Stimulated activated naive CD8-positive, alpha-beta T cell treated with anti-CD3 and anti-CD28 coated beads, Interleukin-15, amount 100 ng/mL, for 72 hours (primary cell): Measurements from ENCODE around the gene LMTK2.

Experiments used
- ATAC-seq: fragments of 150-1000 bp; cut with Tn5 transposase; 2 replicates; pipeline ENCODE4 v1.10.0; 2021; ENCODE audit warnings: mild to moderate bottlenecking, moderate library complexity
- DNase-seq, 2 donors: peaks; one replicate each; pipeline ENCODE4 v3.0.0; 2021 to 2022
- H3K27ac Mint-ChIP-seq, 2 donors: one replicate each; pipeline ENCODE4 v1.8.0; 2022; ENCODE audit warnings: mild to moderate bottlenecking in 2 of 2, mixed read lengths in 2 of 2, moderate library complexity in 2 of 2
- H3K27me3 Mint-ChIP-seq: one replicate; pipeline ENCODE4 v1.8.0; 2022; ENCODE audit warnings: mixed read lengths
- H3K4me1 Mint-ChIP-seq: one replicate; pipeline ENCODE4 v1.8.0; 2022; ENCODE audit warnings: mild to moderate bottlenecking, mixed read lengths
- H3K4me3 Mint-ChIP-seq, 2 donors: one replicate each; pipeline ENCODE4 v1.8.0; 2022; ENCODE audit warnings: mild to moderate bottlenecking in 2 of 2, mixed read lengths in 2 of 2, moderate library complexity in 1 of 2
- H3K9me3 Mint-ChIP-seq, 2 donors: one replicate each; pipeline ENCODE4 v1.8.0; 2022; ENCODE audit warnings: mixed read lengths in 2 of 2

LMTK2 gene

GRCh38 chr7:98233219-98234070 lies 126.8 kb downstream of the LMTK2 start:
- Mint-ChIP-seq H3K27ac (peak overlapping the region in 1 of 2 donors; percentile 52), H3K27me3 (no peaks in the 10 kb centered on the region), H3K9me3 (no peaks in the 10 kb centered on the region), H3K4me3 (no peak overlapping the region), H3K4me1 (no peaks in the 10 kb centered on the region)
- DNase-seq (no peak), ATAC-seq (no peak)

GRCh38 chr7:98234429-98235147 lies 127.9 kb downstream of the LMTK2 start:
- Mint-ChIP-seq H3K27ac (no peak overlapping the region), H3K9me3 (no peaks in the 10 kb centered on the region), H3K4me3 (no peak overlapping the region)

GRCh38 chr7:98235901-98236300 lies 129.2 kb downstream of the LMTK2 start:
- no peak overlapping the region for H3K27ac Mint-ChIP-seq
- ATAC-seq: no peak
- no peaks in the 10 kb centered on the region for H3K9me3 Mint-ChIP-seq
- DNase-seq: no peak
- no peaks in the 10 kb centered on the region for H3K27me3 Mint-ChIP-seq
- H3K4me1 Mint-ChIP-seq: no peaks in the 10 kb centered on the region
- H3K4me3 Mint-ChIP-seq: no peak overlapping the region

More at GRCh38 chr7:98234429-98235147, 127.9 kb downstream of the LMTK2 start:
- H3K4me1 Mint-ChIP-seq: no peaks in the 10 kb centered on the region
- no peaks in the 10 kb centered on the region for H3K27me3 Mint-ChIP-seq
- DNase-seq (no peak), ATAC-seq (no peak)

GRCh38 chr7:98236355-98237185 lies 129.9 kb downstream of the LMTK2 start:
- no peaks in the 10 kb centered on the region for H3K27me3 Mint-ChIP-seq
- no peak overlapping the region for H3K4me3 Mint-ChIP-seq
- no peak for ATAC-seq
- no peak for DNase-seq
- peak overlapping the region in 1 of 2 donors; percentile 74 for H3K27ac Mint-ChIP-seq
- no peaks in the 10 kb centered on the region for H3K4me1 Mint-ChIP-seq
- no peaks in the 10 kb centered on the region for H3K9me3 Mint-ChIP-seq

GRCh38 chr7:98238076-98238475 lies 131.4 kb downstream of the LMTK2 start:
- Mint-ChIP-seq H3K4me1 (no peaks in the 10 kb centered on the region), H3K4me3 (no peak overlapping the region), H3K9me3 (no peaks in the 10 kb centered on the region), H3K27me3 (no peaks in the 10 kb centered on the region), H3K27ac (no peak overlapping the region)
- DNase-seq (no peak), ATAC-seq (no peak)

- no peak for ATAC-seq
- Mint-ChIP-seq H3K4me3 (no peak overlapping the region), H3K4me1 (no peaks in the 10 kb centered on the region), H3K27me3 (no peaks in the 10 kb centered on the region), H3K9me3 (no peaks in the 10 kb centered on the region), H3K27ac (peak overlapping the region in 1 of 2 donors; percentile 63)
- no peak for DNase-seq
These were observed 132.3 kb downstream of the LMTK2 start for GRCh38 chr7:98238976-98239375.

- Mint-ChIP-seq H3K27ac (peak overlapping the region in 1 of 2 donors; percentile 94), H3K9me3 (no peaks in the 10 kb centered on the region), H3K4me1 (no peaks in the 10 kb centered on the region), H3K27me3 (no peaks in the 10 kb centered on the region), H3K4me3 (no peak overlapping the region)
- DNase-seq (peak; percentile 24 to 28), ATAC-seq (peak; percentile 24)
These were observed 134.5 kb downstream of the LMTK2 start for GRCh38 chr7:98240961-98241673.

- Mint-ChIP-seq H3K9me3 (no peaks in the 10 kb centered on the region), H3K27ac (no peak overlapping the region), H3K27me3 (no peaks in the 10 kb centered on the region), H3K4me1 (no peaks in the 10 kb centered on the region), H3K4me3 (no peak overlapping the region)
- no peak for ATAC-seq
- DNase-seq: no peak
These were observed 135.1 kb downstream of the LMTK2 start for GRCh38 chr7:98241674-98242241.

- H3K4me1 Mint-ChIP-seq: peaks cover under 1% of the 10 kb centered on the region
- H3K9me3 Mint-ChIP-seq: no peaks in the 10 kb centered on the region
- no peak for DNase-seq
- H3K4me3 Mint-ChIP-seq: no peak overlapping the region
- peak; percentile 8 for ATAC-seq
- no peak overlapping the region for H3K27ac Mint-ChIP-seq
- H3K27me3 Mint-ChIP-seq: no peaks in the 10 kb centered on the region
These were observed 135.7 kb downstream of the LMTK2 start for GRCh38 chr7:98242342-98242741.

- Mint-ChIP-seq H3K9me3 (no peaks in the 10 kb centered on the region), H3K4me3 (no peak overlapping the region), H3K27me3 (no peaks in the 10 kb centered on the region), H3K27ac (peak overlapping the region; percentile 57 to 71), H3K4me1 (peaks cover 7% of the 10 kb centered on the region)
- DNase-seq (no peak), ATAC-seq (peak; percentile 10)
These were observed 136.3 kb downstream of the LMTK2 start for GRCh38 chr7:98242934-98243333.

GRCh38 chr7:98244871-98245270 lies 138.2 kb downstream of the LMTK2 start:
- ATAC-seq (no peak), DNase-seq (no peak)
- Mint-ChIP-seq H3K4me3 (no peak overlapping the region), H3K27me3 (no peaks in the 10 kb centered on the region), H3K9me3 (no peaks in the 10 kb centered on the region), H3K27ac (no peak overlapping the region), H3K4me1 (peaks cover 23% of the 10 kb centered on the region)

- peak overlapping the region; percentile 94 to 96 for H3K27ac Mint-ChIP-seq
- no peaks in the 10 kb centered on the region for H3K27me3 Mint-ChIP-seq
- H3K4me1 Mint-ChIP-seq: peaks cover 48% of the 10 kb centered on the region
- no peaks in the 10 kb centered on the region for H3K9me3 Mint-ChIP-seq
- no peak for ATAC-seq
- peak overlapping the region; percentile 10 to 70 for H3K4me3 Mint-ChIP-seq
- DNase-seq: no peak
These were observed 141.5 kb downstream of the LMTK2 start for GRCh38 chr7:98248156-98248555.

GRCh38 chr7:98249106-98249505 lies 142.4 kb downstream of the LMTK2 start:
- ATAC-seq (no peak), DNase-seq (no peak)
- Mint-ChIP-seq H3K9me3 (no peaks in the 10 kb centered on the region), H3K4me3 (peak overlapping the region; percentile 74 to 81), H3K4me1 (peaks cover 55% of the 10 kb centered on the region), H3K27me3 (no peaks in the 10 kb centered on the region), H3K27ac (peak overlapping the region; percentile 97 to 98)

- Mint-ChIP-seq H3K4me3 (peak overlapping the region; percentile 99 to 100), H3K4me1 (peaks cover 64% of the 10 kb centered on the region), H3K27me3 (no peaks in the 10 kb centered on the region), H3K9me3 (no peaks in the 10 kb centered on the region), H3K27ac (peak overlapping the region; percentile 89 to 98)
- ATAC-seq (peak; percentile 58), DNase-seq (peak; percentile 38 to 60)
These were observed 144.1 kb downstream of the LMTK2 start for GRCh38 chr7:98250789-98251188.

GRCh38 chr7:98251231-98251600 lies 144.6 kb downstream of the LMTK2 start:
- ATAC-seq (peak; percentile 56), DNase-seq (peak in 1 of 2 donors; percentile 39)
- peak overlapping the region; percentile 89 to 98 for H3K27ac Mint-ChIP-seq
- H3K4me3 Mint-ChIP-seq: peak overlapping the region; percentile 99 to 100
- H3K4me1 Mint-ChIP-seq: peaks cover 68% of the 10 kb centered on the region
- no peaks in the 10 kb centered on the region for H3K9me3 Mint-ChIP-seq
- H3K27me3 Mint-ChIP-seq: no peaks in the 10 kb centered on the region
